Muscle of leg (tissue), 16 donors: ENCODE measurements around the gene NAMPT. TPM values are rescaled to one million over a fixed set of nuclear protein-coding genes. Genes with fewer than 3 reads are reported as not detected.
"Not testable (repeated sequence)": the region's sequence is repeated elsewhere in the genome, so short reads cannot be mapped to it uniquely, and the experiment has no call there.

Experiments used
- DNase-seq: peaks from one replicate; pipeline ENCODE4 v3.0.0; 2013
- H3K27ac ChIP-seq: one replicate; pipeline ENCODE4 v1.5.1; 2013; ENCODE audit warnings: mild to moderate bottlenecking, low read length, control low read depth
- H3K27me3 ChIP-seq: one replicate; pipeline ENCODE4 v1.6.1; 2013; ENCODE audit warnings: low read length; ENCODE audit not compliant: control insufficient read depth, insufficient read depth
- H3K36me3 ChIP-seq: one replicate; pipeline ENCODE4 v1.6.1; 2013; ENCODE audit warnings: low read length; ENCODE audit not compliant: control insufficient read depth, insufficient read depth
- H3K4me1 ChIP-seq: one replicate; pipeline ENCODE4 v1.6.1; 2013; ENCODE audit warnings: low read length; ENCODE audit not compliant: control insufficient read depth, insufficient read depth
- H3K4me3 ChIP-seq: one replicate; pipeline ENCODE4 v1.5.1; 2013; ENCODE audit warnings: low read length, control low read depth
- H3K9me3 ChIP-seq: replicated peaks from 2 replicates; pipeline ENCODE4 v1.6.1; 2013; ENCODE audit warnings: low read depth, low read length; ENCODE audit not compliant: control insufficient read depth
- WGBS: methylation state at CpG from one replicate; pipeline ENCODE4 v1.1.5; 2013; ENCODE audit warnings: missing lambda C conversion rate; ENCODE audit not compliant: insufficient coverage; 5-methylcytosine and 5-hydroxymethylcytosine counted together
- long read RNA-seq, 11 donors: transcript quantifications; one replicate each; lab custom pipeline, GENCODE V29; 2026
- polyA plus RNA-seq, 8 donors: library from polyadenylated mRNA; unstranded; fragments of 120-200 nt; gene quantifications; one replicate each; pipeline versions ENCODE4 v1.2.1 to v1.2.3, GENCODE V29; 2013; ENCODE audit warnings: inconsistent platforms in 1 of 8, low replicate concordance in 1 of 8; ENCODE audit not compliant: insufficient read length in 8 of 8, insufficient read depth in 1 of 8
- total RNA-seq: library from RNA; stranded (reverse); fragments of 120-200 nt; gene quantifications from one replicate; pipeline ENCODE4 v1.2.4, GENCODE V29; 2013

Gene NAMPT
- total RNA-seq (17.3 TPM), polyA plus RNA-seq (10 to 100 TPM; 13.7 to 24.7 (median 17.1) TPM)
- long read RNA-seq, donor 1, result 0 reads
- long read RNA-seq, donor 2, result 0 reads
- long read RNA-seq, donor 3, full-length matches to known transcripts, result 2 of 2 reads
- long read RNA-seq, donor 3, partial matches to known transcripts, result 0 of 2 reads
- long read RNA-seq, donor 3, other reads (novel, unspliced or antisense), result 0 of 2 reads
- long read RNA-seq, donor 4, full-length matches to known transcripts, result 4 of 4 reads
- long read RNA-seq, donor 4, partial matches to known transcripts, result 0 of 4 reads
- long read RNA-seq, donor 4, other reads (novel, unspliced or antisense), result 0 of 4 reads
- long read RNA-seq, donor 5, full-length matches to known transcripts, result 2 of 2 reads
- long read RNA-seq, donor 5, partial matches to known transcripts, result 0 of 2 reads
- long read RNA-seq, donor 5, other reads (novel, unspliced or antisense), result 0 of 2 reads
- long read RNA-seq, donor 6, full-length matches to known transcripts, result 5 of 5 reads
- long read RNA-seq, donor 6, partial matches to known transcripts, result 0 of 5 reads
- long read RNA-seq, donor 6, other reads (novel, unspliced or antisense), result 0 of 5 reads
- long read RNA-seq, donor 7, full-length matches to known transcripts, result 4 of 4 reads
- long read RNA-seq, donor 7, partial matches to known transcripts, result 0 of 4 reads
- long read RNA-seq, donor 7, other reads (novel, unspliced or antisense), result 0 of 4 reads
- long read RNA-seq, donor 8, full-length matches to known transcripts, result 3 of 3 reads
- long read RNA-seq, donor 8, partial matches to known transcripts, result 0 of 3 reads
- long read RNA-seq, donor 8, other reads (novel, unspliced or antisense), result 0 of 3 reads
- long read RNA-seq, donor 9, partial matches to known transcripts, result 0 of 2 reads
- long read RNA-seq, donor 9, other reads (novel, unspliced or antisense), result 0 of 2 reads
- long read RNA-seq, donor 10, full-length matches to known transcripts, result 5 of 5 reads
- long read RNA-seq, donor 10, partial matches to known transcripts, result 0 of 5 reads
- long read RNA-seq, donor 10, other reads (novel, unspliced or antisense), result 0 of 5 reads
- long read RNA-seq, donor 11, full-length matches to known transcripts, result 3 of 3 reads
- long read RNA-seq, donor 11, partial matches to known transcripts, result 0 of 3 reads
- long read RNA-seq, donor 11, other reads (novel, unspliced or antisense), result 0 of 3 reads

DNA sequence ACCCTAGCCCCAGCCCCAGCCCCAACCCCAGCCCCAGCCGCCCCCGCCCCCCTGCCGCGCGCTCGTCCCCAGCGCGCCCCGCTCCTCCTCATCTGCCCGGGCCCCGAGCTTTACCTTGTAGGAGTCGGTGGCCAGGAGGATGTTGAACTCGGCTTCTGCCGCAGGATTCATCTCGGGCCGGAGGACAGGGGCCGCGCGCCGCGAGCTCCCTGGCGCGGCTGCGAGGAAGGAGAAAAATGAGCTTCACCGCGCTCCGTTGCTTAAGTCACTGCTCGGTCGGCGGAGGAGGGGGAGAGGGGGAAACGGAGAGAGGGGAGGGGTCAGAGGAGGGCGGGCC, at the start of gene NAMPT:
Gene NAMPT, minus strand, starts transcription at position 270 of the 337 bp plus-strand sequence. Its CDS starts 99 bp downstream, at position 171.
- H3K4me1 ChIP-seq, result peaks cover 7% of the 10 kb centered on the region
- WGBS, result 0% methylated on average over 16 of the region's 32 CpGs
- no peaks in the 10 kb centered on the region for H3K9me3 ChIP-seq
- H3K36me3 ChIP-seq, result no peaks in the 10 kb centered on the region
- no peaks in the 10 kb centered on the region for H3K27me3 ChIP-seq
- H3K4me3 ChIP-seq, result peak within 1 kb of the TSS; percentile 87
- H3K27ac ChIP-seq, result peak within 1 kb of the TSS; percentile 97
- no peak for DNase-seq

DNA sequence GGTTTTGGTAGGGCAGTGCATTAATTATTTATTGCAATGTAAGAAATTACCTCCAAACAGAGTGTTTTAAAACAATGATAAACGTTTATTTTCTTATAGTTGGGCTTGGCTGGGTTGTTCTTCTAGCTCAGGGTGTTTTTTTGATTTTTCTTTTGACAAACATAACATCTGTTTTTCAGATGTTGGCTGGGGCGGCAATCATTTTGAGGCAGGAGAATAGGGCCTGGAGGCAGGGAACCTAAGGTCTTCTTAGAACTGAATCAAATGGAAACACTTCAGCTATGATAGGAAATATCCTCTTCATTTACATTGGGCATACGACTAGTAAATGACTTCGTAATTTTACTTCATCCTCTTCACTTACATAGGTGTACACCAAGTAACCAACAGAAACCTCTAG, 47.4 kb upstream of the NAMPT start:
- WGBS, result no CpG with 5 or more reads among the region's 4 CpGs
- no peaks in the 10 kb centered on the region for H3K4me1 ChIP-seq
- H3K4me3 ChIP-seq, result no peak overlapping the region
- H3K36me3 ChIP-seq, result no peaks in the 10 kb centered on the region
- peak; percentile 11 for DNase-seq
- H3K27ac ChIP-seq, result no peak overlapping the region
- peaks cover 3% of the 10 kb centered on the region for H3K9me3 ChIP-seq
- no peaks in the 10 kb centered on the region for H3K27me3 ChIP-seq

DNA sequence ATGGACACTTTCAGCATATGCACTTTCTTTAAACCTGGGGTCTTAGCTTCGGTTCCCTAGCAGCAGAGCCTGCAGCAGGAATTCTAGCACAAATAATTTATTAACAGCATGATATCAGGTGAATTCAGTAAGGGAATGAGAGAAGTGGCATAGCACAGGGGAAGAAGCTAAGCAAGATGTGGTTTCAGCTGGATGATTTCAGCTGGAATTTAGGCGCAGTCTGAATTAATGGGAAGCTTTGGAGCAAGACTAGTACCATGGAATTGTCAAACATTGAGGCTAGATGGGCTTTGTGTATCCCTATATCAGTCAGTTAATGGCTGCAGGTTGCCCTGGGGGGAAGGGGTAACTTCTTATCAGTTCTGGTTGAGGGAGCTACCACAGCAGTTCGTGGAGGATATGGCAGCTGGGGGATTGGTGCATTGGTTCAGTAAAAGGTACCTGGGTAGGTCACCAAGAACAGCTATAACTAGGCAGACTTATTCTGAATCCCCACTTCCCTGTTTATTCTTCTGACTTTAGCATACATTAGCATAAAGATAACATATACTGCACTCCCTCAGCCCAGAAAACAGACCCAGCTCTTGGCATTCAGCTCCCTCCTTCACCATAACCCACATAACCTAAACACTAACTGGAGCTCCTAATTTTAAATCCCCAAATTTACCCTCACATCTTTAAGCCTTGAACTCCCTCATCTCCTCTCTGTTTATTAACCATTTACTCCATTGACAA, 46.8 kb upstream of the NAMPT start:
- no peaks in the 10 kb centered on the region for H3K4me1 ChIP-seq
- DNase-seq, result no peak
- H3K27ac ChIP-seq, result no peak overlapping the region
- H3K9me3 ChIP-seq, result no peaks in the 10 kb centered on the region
- WGBS, result 54% methylated on average over 1 of the region's 3 CpGs
- no peaks in the 10 kb centered on the region for H3K36me3 ChIP-seq
- H3K27me3 ChIP-seq, result no peaks in the 10 kb centered on the region
- H3K4me3 ChIP-seq, result no peak overlapping the region

DNA sequence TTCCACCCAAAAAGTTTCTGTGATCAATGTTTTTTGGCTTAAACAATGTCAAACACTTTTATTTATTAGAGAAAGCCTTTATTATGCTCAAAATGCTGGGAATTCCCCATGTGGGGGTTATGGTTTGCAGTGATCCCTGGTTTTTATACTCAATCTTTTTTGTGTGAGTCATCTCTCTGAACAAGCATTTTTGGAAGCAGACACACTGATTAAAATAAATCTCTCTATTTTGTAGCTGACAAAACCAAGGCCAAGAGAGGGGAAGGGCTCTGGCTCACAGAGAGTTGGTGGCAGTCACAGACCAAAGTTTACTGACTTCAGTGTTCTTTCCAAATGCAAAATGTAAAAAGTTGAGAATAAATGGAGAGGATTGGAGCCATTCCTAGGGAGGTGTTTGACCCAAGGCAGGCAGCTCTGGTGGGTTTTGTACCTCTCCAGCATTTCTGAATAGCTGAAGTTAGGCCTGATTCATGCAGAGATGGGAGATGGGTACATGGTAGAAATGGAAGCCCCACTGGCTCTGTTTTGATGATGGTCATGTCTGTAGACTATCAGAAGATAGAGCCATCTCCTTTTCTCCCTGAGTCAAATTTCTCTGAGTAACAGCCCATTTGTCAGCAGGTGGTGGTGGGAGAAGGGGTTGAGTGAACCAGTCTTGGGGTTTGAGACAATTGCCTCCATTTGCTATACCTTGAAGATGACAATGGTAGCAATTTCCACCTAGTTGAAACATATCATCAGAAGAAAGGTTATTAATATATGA, 45.4 kb upstream of the NAMPT start:
- Histone ChIP-seq H3K9me3 (no peaks in the 10 kb centered on the region), H3K4me1 (no peaks in the 10 kb centered on the region), H3K27me3 (no peaks in the 10 kb centered on the region), H3K36me3 (no peaks in the 10 kb centered on the region), H3K27ac (no peak overlapping the region), H3K4me3 (no peak overlapping the region)
- peak; percentile 2 for DNase-seq

DNA sequence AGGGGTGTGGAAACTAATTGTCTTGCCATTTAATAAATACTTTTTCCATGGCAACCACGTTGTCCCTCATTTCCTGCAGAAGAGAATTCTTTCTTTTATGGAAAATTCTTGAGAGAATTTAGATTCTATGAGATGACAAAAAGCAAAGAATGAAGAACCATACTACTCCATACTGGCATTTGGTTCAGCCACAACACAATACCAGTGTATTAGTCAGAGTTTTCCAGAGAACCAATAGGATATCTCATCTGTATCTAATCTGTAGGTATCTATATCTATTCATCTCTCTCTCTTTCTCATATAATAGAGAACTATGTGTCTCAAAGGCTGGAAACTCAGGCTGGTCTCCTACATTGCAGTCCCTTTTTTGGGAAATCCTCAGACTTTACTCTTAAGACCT, 44.6 kb upstream of the NAMPT start:
- no peaks in the 10 kb centered on the region for H3K27me3 ChIP-seq
- no peaks in the 10 kb centered on the region for H3K36me3 ChIP-seq
- no peak for DNase-seq
- H3K4me1 ChIP-seq, result no peaks in the 10 kb centered on the region
- H3K4me3 ChIP-seq, result no peak overlapping the region
- H3K9me3 ChIP-seq, result no peaks in the 10 kb centered on the region
- no peak overlapping the region for H3K27ac ChIP-seq
- no CpG with 5 or more reads among the region's 1 CpG for WGBS

DNA sequence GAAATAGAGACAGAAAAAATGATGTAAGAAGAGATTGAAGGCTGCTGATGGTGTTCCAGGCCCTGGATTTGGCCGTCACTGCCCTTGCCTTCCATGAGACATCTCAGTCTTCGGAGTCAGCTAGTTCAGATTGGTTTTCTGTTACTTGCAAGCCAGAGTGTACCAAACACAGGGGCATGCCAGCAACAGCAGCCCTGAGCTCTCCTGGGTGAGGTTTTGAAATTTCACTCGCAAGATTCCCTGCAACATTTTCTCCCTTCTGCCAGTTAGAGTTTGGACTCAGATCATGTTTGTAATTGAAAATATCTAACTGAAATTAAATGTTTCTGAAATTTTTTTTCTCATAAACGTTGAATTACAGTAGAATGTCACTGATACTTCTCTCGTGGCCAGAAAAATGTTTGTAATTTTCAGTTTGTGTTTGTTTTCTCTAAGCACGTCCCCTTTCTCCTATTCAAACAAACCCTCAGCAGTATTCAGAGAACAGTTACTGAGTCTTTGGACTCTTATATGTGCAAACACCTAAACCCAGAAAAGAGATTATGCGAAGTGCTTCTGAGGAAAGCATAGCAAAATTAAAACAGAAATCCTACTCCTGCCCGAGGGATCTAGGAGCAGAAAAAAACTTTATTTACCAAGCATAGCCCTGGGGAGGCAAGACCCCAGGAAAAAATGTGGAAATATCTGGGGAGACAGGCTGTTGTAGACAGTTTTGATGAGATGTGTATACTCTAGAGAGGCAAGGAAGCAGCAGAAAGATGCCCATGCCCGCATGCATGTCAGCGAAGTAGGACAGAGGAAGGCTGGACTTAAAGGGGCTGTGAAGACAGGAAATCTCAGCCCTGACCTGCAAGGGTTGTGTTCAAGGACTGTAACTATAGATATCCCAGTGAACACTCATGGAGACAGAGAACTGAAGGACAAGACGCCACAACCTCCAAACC, 43.0 kb upstream of the NAMPT start:
- Histone ChIP-seq H3K9me3 (no peaks in the 10 kb centered on the region), H3K36me3 (no peaks in the 10 kb centered on the region)

DNA sequence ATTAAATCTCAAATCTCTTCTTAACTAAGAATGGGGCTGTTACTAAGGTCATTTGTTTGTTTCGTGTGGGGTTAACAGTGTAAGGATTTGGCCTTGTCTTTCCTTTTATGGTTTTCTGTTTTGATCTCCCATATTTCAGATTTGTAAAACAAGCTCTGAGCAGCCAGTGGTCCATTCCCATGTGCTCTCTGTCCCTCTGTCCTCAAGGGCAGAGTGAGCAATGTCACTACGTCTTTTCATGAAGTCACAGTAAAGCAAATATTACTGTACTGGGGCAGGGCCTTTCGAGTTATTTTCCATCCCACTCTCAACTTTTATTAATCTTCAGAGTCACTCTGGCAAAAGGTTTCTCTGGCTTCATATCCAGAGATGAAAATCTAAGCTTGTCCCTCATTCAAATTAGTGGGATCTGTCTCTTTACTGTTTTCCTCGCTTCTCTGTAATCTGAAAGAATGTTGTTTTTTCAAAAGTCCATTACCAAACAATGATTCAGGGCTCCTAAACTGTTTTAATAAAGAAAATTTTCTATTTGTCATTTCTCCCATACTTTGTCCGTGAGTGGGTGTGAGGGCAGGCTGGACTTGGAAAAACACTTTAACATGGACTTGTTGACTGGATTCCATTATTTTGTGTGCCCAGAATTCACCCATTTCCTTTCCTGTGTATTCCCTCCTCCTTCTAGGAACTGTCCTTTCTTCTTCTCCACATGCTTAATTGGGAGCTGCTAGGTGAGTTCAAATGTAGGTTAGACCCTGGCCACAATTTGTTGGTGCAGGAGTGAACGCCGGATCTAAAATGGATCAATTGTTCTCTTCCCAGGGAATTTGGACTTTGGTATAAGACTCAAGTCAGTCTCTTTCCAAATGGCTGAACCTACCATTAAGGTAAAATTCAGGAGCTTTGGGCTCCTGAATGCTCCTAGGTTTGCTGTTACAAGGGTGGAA, 42.1 kb upstream of the NAMPT start:
- H3K27me3 ChIP-seq, result no peaks in the 10 kb centered on the region
- no peak overlapping the region for H3K4me3 ChIP-seq
- no peaks in the 10 kb centered on the region for H3K36me3 ChIP-seq
- no peaks in the 10 kb centered on the region for H3K9me3 ChIP-seq
- no peak overlapping the region for H3K27ac ChIP-seq
- no peak for DNase-seq
- WGBS, result 40% methylated on average over 1 of the region's 7 CpGs
- H3K4me1 ChIP-seq, result no peaks in the 10 kb centered on the region

More for the DNA sequence above, 43.0 kb upstream of the NAMPT start:
- H3K27me3 ChIP-seq, result no peaks in the 10 kb centered on the region
- H3K4me1 ChIP-seq, result no peaks in the 10 kb centered on the region
- no peak for DNase-seq
- no peak overlapping the region for H3K27ac ChIP-seq
- WGBS, result 78% methylated on average over 4 of the region's 11 CpGs
- H3K4me3 ChIP-seq, result no peak overlapping the region

DNA sequence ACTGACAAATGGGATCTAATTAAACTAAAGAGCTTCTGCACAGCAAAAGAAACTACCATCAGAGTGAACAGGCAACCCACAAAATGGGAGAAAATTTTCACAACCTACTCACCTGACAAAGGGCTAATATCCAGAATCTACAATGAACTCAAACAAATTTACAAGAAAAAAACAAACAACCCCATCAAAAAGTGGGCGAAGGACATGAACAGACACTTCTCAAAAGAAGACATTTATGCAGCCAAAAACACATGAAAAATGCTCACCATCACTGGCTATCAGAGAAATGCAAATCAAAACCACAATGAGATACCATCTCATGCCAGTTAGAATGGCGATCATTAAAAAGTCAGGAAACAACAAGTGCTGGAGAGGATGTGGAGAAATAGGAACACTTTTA, 39.7 kb upstream of the NAMPT start:
- not testable (repeated sequence) for H3K36me3 ChIP-seq, H3K4me1 ChIP-seq, H3K9me3 ChIP-seq, H3K4me3 ChIP-seq, H3K27ac ChIP-seq, DNase-seq, H3K27me3 ChIP-seq
- WGBS, result no CpG with 5 or more reads among the region's 2 CpGs
